GM21367 (cell line): Measurements from ENCODE around the gene KRT37.

Experiments
- ATAC-seq: cut with Tn5 transposase; IDR thresholded peaks from one replicate; pipeline ENCODE4 v1.9.1; 2021; ENCODE audit not compliant: unreplicated experiment

The KRT37 gene

GRCh38 chr17:41377546-41377945 lies 46.8 kb downstream of the KRT37 start:
- no peak for ATAC-seq
